Endothelial cell of umbilical vein (primary cell): ENCODE data around the gene DOK1.

Experiments
- EZH2 ChIP-seq: IDR thresholded peaks from 2 replicates; pipeline ENCODE4 v1.6.1; 2012; ENCODE audit warnings: borderline replicate concordance, low read depth, mild to moderate bottlenecking, moderate library complexity, low read length, inconsistent platforms; ENCODE audit not compliant: severe bottlenecking
- FOS ChIP-seq: IDR thresholded peaks from 2 replicates; pipeline ENCODE4 v1.6.1; 2011; ENCODE audit warnings: mild to moderate bottlenecking, low read length, moderate library complexity, borderline replicate concordance; ENCODE audit not compliant: insufficient read depth
- GATA2 ChIP-seq: IDR thresholded peaks from 2 replicates; pipeline ENCODE4 v1.7.0; 2011; ENCODE audit warnings: low read depth, mild to moderate bottlenecking, moderate library complexity, mixed read lengths, low read length; ENCODE audit not compliant: insufficient read length, insufficient read depth
- JUN ChIP-seq: IDR thresholded peaks from 2 replicates; pipeline ENCODE4 v1.6.1; 2011; ENCODE audit warnings: borderline replicate concordance, low read depth; ENCODE audit not compliant: insufficient read length, insufficient read depth
- MAX ChIP-seq: IDR thresholded peaks from 2 replicates; pipeline ENCODE4 v1.6.1; 2011; ENCODE audit not compliant: insufficient read depth, insufficient read length
- MYC ChIP-seq: IDR thresholded peaks from one replicate; pipeline ENCODE4 v1.6.1; 2011; ENCODE audit warnings: mild to moderate bottlenecking, low read depth, low read length
- POLR2A ChIP-seq: IDR thresholded peaks from 2 replicates; pipeline ENCODE4 v1.6.1; 2012; ENCODE audit warnings: low read depth, mild to moderate bottlenecking, control low read depth, low read length
- POLR2AphosphoS5 ChIP-seq: IDR thresholded peaks from 2 replicates; pipeline ENCODE4 v1.6.1; 2012; ENCODE audit warnings: low read depth, mild to moderate bottlenecking, control low read depth, low read length, moderate library complexity; ENCODE audit not compliant: insufficient read depth
- TF ChIP-seq, protein P1 (sequence below), 2 donors: IDR thresholded peaks; 1 replicate in 1 of 2; 2 replicates in 1 of 2; pipeline ENCODE4 v1.5.1; 2011; ENCODE audit warnings: low read length in 2 of 2, mild to moderate bottlenecking in 2 of 2, moderate library complexity in 2 of 2, control low read depth in 1 of 2, inconsistent platforms in 1 of 2, low read depth in 1 of 2; ENCODE audit not compliant: insufficient read depth in 1 of 2; ENCODE audit errors: extremely low read depth in 1 of 2

GRCh38 chr2:74556159-74556558 lies 1.6 kb downstream of the DOK1 start:
- TF ChIP-seq JUN (no peak), POLR2AphosphoS5 (no peak), GATA2 (no peak), POLR2A (no peak), FOS (no peak), EZH2 (no peak), MAX (no peak), MYC (no peak)
- TF ChIP-seq, protein P1, sequence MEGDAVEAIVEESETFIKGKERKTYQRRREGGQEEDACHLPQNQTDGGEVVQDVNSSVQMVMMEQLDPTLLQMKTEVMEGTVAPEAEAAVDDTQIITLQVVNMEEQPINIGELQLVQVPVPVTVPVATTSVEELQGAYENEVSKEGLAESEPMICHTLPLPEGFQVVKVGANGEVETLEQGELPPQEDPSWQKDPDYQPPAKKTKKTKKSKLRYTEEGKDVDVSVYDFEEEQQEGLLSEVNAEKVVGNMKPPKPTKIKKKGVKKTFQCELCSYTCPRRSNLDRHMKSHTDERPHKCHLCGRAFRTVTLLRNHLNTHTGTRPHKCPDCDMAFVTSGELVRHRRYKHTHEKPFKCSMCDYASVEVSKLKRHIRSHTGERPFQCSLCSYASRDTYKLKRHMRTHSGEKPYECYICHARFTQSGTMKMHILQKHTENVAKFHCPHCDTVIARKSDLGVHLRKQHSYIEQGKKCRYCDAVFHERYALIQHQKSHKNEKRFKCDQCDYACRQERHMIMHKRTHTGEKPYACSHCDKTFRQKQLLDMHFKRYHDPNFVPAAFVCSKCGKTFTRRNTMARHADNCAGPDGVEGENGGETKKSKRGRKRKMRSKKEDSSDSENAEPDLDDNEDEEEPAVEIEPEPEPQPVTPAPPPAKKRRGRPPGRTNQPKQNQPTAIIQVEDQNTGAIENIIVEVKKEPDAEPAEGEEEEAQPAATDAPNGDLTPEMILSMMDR (IDR thresholded peaks at IDR 0.05; ENCODE audit: extremely low read depth in 1 of 2, insufficient read depth in 1 of 2, low read depth in 1 of 2, low read length in 2 of 2) = no peak
